Measurements from ENCODE around the gene R3HDM4.

The R3HDM4 gene

GRCh38 chr19:929891-930258 lies 16.9 kb upstream of the R3HDM4 start:
- no peak for DNase-seq (ENCODE audit: low spot score)

GRCh38 chr19:929203-929890 lies 16.3 kb upstream of the R3HDM4 start:
- no peak for DNase-seq (ENCODE audit: low spot score)

- DNase-seq (ENCODE audit: low spot score) = no peak
These were observed 15.6 kb upstream of the R3HDM4 start for GRCh38 chr19:928471-929202.

- no peak for DNase-seq (ENCODE audit: low spot score)
These were observed 14.9 kb upstream of the R3HDM4 start for GRCh38 chr19:927780-928401.

GRCh38 chr19:927351-927779 lies 14.3 kb upstream of the R3HDM4 start:
- no peak for DNase-seq (ENCODE audit: low spot score)

GRCh38 chr19:926589-927350 lies 13.8 kb upstream of the R3HDM4 start:
- no peak for DNase-seq (ENCODE audit: low spot score)

GRCh38 chr19:926323-926588 lies 13.2 kb upstream of the R3HDM4 start:
- DNase-seq (ENCODE audit: low spot score) = no peak

GRCh38 chr19:925526-926322 lies 12.7 kb upstream of the R3HDM4 start, which contains the start of gene ARID3A:
TSS of gene ARID3A (plus strand) at chr19:926035. CDS start at chr19:929529, 3,494 bp downstream.
- DNase-seq (ENCODE audit: low spot score) = peak; percentile 73

- peak; percentile 71 for DNase-seq (ENCODE audit: low spot score)
These were observed 12.1 kb upstream of the R3HDM4 start for GRCh38 chr19:925087-925525.

GRCh38 chr19:924553-925086 lies 11.6 kb upstream of the R3HDM4 start:
- DNase-seq (ENCODE audit: low spot score) = no peak

GRCh38 chr19:920051-920864 lies 7.2 kb upstream of the R3HDM4 start:
- DNase-seq (ENCODE audit: low spot score) = peak; percentile 68

- no peak for DNase-seq (ENCODE audit: low spot score)
These were observed 6.4 kb upstream of the R3HDM4 start for GRCh38 chr19:919199-920050.

- DNase-seq (ENCODE audit: low spot score) = no peak
These were observed 5.6 kb upstream of the R3HDM4 start for GRCh38 chr19:918481-919198.

- no peak for DNase-seq (ENCODE audit: low spot score)
These were observed 5.1 kb upstream of the R3HDM4 start for GRCh38 chr19:918152-918437.

- DNase-seq (ENCODE audit: low spot score) = peak; percentile 51
These were observed 4.5 kb upstream of the R3HDM4 start, which contains the start of gene KISS1R for GRCh38 chr19:917323-918151. TSS of gene KISS1R (plus strand) at chr19:917333. CDS start at chr19:917503, 170 bp downstream.

- no peak for DNase-seq (ENCODE audit: low spot score)
These were observed 3.8 kb upstream of the R3HDM4 start for GRCh38 chr19:916645-917322.

All from CD4-positive, alpha-beta T cell treated with Interleukin-15 for 4 hours (primary cell).